ENCODE results near the gene CALML3. TPM values are rescaled to one million over a fixed set of nuclear protein-coding genes. Genes with fewer than 3 reads are reported as not detected.

Gene CALML3
- total and polyA plus RNA-seq, 10 of the 15 experiments (the other 5 are each of a cell fraction or from before 2014, with no cell fraction given) = not detected

DNA sequence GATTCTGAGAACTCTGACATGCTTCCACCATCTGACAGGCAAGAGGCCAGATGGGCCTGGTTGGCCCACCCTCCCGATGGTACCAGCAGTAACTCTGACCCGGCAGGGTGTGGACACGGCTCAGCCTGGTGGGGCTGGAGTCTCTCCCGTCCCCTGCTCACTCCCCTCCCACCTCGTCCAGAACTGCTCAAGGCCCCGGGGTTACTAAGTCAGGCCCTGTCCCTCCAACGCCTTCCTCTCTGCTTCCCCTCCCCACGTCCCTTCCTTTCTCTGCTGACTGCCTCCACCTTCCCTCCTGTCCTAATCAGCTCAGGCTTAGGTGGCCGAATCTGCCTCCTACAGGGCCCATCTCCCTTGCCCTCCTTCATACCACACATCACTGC, 37.9 kb upstream of the CALML3 start:
- no peaks in the 10 kb centered on the region for H3K79me2 ChIP-seq (ENCODE audit: control insufficient read depth, insufficient read depth, low read length)
- no peak overlapping the region for H3K9ac ChIP-seq (ENCODE audit: control insufficient read depth, insufficient read depth, low read length)
- no peaks in the 10 kb centered on the region for H3K36me3 ChIP-seq (ENCODE audit: control insufficient read depth in 2 of 2, insufficient read depth in 2 of 2, low read length in 1 of 2)
- no peak overlapping the region for H2AFZ ChIP-seq (ENCODE audit: control insufficient read depth, low read depth, low read length)
- in situ Hi-C loops (cut with MboI) = no loop called here
- intact Hi-C loops (cut with micrococcal nuclease; ENCODE audit: unreplicated experiment) = no loop called here
- H3K27me3 ChIP-seq (replicated peaks in 1 of 2; ENCODE audit: control insufficient read depth in 2 of 2, insufficient read depth in 2 of 2, low read length in 1 of 2) = peaks cover 6 to 7% of the 10 kb centered on the region in 2 experiments
- no TSS peak for BruUV-seq (replicated peaks)
- RAD21 ChIA-PET (ENCODE audit: unreplicated experiment) = no interaction called here
- SMC1A ChIA-PET (ENCODE audit: uncharacterized antibody, unreplicated experiment) = no interaction called here
- POLR2A ChIA-PET = no interaction called here
- no peaks in the 10 kb centered on the region for H3K9me3 ChIP-seq (replicated peaks; ENCODE audit: control insufficient read depth, insufficient read depth, low read length)
- no peaks in the 10 kb centered on the region for H3K4me1 ChIP-seq (ENCODE audit: control insufficient read depth, insufficient read depth, low read length)
- H3K4me3 ChIP-seq = no peak overlapping the region
- H3K4me2 ChIP-seq (ENCODE audit: control insufficient read depth, insufficient read depth) = no peak overlapping the region
- TF ChIP-seq, protein P1, sequence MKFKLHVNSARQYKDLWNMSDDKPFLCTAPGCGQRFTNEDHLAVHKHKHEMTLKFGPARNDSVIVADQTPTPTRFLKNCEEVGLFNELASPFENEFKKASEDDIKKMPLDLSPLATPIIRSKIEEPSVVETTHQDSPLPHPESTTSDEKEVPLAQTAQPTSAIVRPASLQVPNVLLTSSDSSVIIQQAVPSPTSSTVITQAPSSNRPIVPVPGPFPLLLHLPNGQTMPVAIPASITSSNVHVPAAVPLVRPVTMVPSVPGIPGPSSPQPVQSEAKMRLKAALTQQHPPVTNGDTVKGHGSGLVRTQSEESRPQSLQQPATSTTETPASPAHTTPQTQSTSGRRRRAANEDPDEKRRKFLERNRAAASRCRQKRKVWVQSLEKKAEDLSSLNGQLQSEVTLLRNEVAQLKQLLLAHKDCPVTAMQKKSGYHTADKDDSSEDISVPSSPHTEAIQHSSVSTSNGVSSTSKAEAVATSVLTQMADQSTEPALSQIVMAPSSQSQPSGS (IDR thresholded peaks at IDR 0.05; ENCODE audit: low read length) = no peak
- no peak for TF ChIP-seq SREBF1 (IDR thresholded peaks at IDR 0.05; ENCODE audit: low read length)
- TF ChIP-seq DPF2 (IDR thresholded peaks at IDR 0.05) = no peak
- no peak for TF ChIP-seq YBX1 (IDR thresholded peaks at IDR 0.05)
- no peak for TF ChIP-seq POU2F2 (IDR thresholded peaks at IDR 0.05; ENCODE audit: borderline replicate concordance, low read depth, low read length)
- TF ChIP-seq BRCA1 (IDR thresholded peaks at IDR 0.05; ENCODE audit: low read depth, low read length) = no peak
- TF ChIP-seq, protein P2, sequence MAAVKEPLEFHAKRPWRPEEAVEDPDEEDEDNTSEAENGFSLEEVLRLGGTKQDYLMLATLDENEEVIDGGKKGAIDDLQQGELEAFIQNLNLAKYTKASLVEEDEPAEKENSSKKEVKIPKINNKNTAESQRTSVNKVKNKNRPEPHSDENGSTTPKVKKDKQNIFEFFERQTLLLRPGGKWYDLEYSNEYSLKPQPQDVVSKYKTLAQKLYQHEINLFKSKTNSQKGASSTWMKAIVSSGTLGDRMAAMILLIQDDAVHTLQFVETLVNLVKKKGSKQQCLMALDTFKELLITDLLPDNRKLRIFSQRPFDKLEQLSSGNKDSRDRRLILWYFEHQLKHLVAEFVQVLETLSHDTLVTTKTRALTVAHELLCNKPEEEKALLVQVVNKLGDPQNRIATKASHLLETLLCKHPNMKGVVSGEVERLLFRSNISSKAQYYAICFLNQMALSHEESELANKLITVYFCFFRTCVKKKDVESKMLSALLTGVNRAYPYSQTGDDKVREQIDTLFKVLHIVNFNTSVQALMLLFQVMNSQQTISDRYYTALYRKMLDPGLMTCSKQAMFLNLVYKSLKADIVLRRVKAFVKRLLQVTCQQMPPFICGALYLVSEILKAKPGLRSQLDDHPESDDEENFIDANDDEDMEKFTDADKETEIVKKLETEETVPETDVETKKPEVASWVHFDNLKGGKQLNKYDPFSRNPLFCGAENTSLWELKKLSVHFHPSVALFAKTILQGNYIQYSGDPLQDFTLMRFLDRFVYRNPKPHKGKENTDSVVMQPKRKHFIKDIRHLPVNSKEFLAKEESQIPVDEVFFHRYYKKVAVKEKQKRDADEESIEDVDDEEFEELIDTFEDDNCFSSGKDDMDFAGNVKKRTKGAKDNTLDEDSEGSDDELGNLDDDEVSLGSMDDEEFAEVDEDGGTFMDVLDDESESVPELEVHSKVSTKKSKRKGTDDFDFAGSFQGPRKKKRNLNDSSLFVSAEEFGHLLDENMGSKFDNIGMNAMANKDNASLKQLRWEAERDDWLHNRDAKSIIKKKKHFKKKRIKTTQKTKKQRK (IDR thresholded peaks at IDR 0.05; ENCODE audit: low read depth, low read length) = no peak
- TF ChIP-seq ZNF622 (IDR thresholded peaks at IDR 0.05) = no peak
- no peak for TF ChIP-seq ZNF207 (IDR thresholded peaks at IDR 0.05; ENCODE audit: borderline replicate concordance)
- H4K20me1 ChIP-seq (ENCODE audit: control insufficient read depth, insufficient read depth) = no peaks in the 10 kb centered on the region
- WGBS (ENCODE audit: insufficient coverage, insufficient replicate concordance, low lambda C conversion rate, missing lambda C conversion rate) = 11% methylated on average over 9 of the region's 9 CpGs
- DNase-seq (ENCODE audit: low read depth, low spot score) = no peak
- no peak for FAIRE-seq
- ATAC-seq = no peak
- H3K27ac ChIP-seq (ENCODE audit: control insufficient read depth, insufficient read depth) = no peak overlapping the region
- CTCF ChIA-PET = no interaction called here

All from GM12878 (cell line).